SU-DHL-6 (cell line): Measurements from ENCODE around the gene CBFB.

ENCODE experiments used
- EZH2phosphoT487 ChIP-seq: fragments of 200-600 bp; sonication (generic), shearing (Covaris generic); conservative IDR thresholded peaks from 2 replicates; pipeline ENCODE4 v1.6.1; 2018; ENCODE audit warnings: mild to moderate bottlenecking, antibody characterized with exemption, low read length, moderate library complexity, mixed read lengths
- TF ChIP-seq, protein P1 (sequence below): fragments of 200-600 bp; sonication (generic); IDR thresholded peaks from one replicate; pipeline ENCODE4 v1.5.1; 2017; ENCODE audit warnings: antibody characterized with exemption, mild to moderate bottlenecking, low read length, moderate library complexity; ENCODE audit not compliant: insufficient read depth, poor library complexity, severe bottlenecking

GRCh38 chr16:67089101-67089500 is 60.2 kb downstream of the CBFB start:
- TF ChIP-seq, protein P1, sequence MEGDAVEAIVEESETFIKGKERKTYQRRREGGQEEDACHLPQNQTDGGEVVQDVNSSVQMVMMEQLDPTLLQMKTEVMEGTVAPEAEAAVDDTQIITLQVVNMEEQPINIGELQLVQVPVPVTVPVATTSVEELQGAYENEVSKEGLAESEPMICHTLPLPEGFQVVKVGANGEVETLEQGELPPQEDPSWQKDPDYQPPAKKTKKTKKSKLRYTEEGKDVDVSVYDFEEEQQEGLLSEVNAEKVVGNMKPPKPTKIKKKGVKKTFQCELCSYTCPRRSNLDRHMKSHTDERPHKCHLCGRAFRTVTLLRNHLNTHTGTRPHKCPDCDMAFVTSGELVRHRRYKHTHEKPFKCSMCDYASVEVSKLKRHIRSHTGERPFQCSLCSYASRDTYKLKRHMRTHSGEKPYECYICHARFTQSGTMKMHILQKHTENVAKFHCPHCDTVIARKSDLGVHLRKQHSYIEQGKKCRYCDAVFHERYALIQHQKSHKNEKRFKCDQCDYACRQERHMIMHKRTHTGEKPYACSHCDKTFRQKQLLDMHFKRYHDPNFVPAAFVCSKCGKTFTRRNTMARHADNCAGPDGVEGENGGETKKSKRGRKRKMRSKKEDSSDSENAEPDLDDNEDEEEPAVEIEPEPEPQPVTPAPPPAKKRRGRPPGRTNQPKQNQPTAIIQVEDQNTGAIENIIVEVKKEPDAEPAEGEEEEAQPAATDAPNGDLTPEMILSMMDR = no peak
- no peak for TF ChIP-seq EZH2phosphoT487
